Parathyroid adenoma (tissue), 2 donors: ENCODE results near the gene PLD1.

ENCODE experiments used
- H2AFZ ChIP-seq: fragments of 300-600 bp; sonication (generic); one replicate; pipeline ENCODE4 v1.7.0; 2017; ENCODE audit warnings: antibody characterized with exemption, mild to moderate bottlenecking
- H3K27ac ChIP-seq: fragments of 300-600 bp; sonication (generic); one replicate; pipeline ENCODE4 v1.7.0; 2017
- H3K27me3 ChIP-seq: fragments of 300-600 bp; sonication (generic); one replicate; pipeline ENCODE4 v1.7.0; 2017; ENCODE audit warnings: low read length; ENCODE audit not compliant: control insufficient read depth, insufficient read depth
- H3K36me3 ChIP-seq: fragments of 300-600 bp; sonication (generic); one replicate; pipeline ENCODE4 v1.7.0; 2017; ENCODE audit warnings: low read length; ENCODE audit not compliant: control insufficient read depth, insufficient read depth
- H3K4me1 ChIP-seq: fragments of 300-600 bp; sonication (generic); one replicate; pipeline ENCODE4 v1.7.0; 2017; ENCODE audit warnings: control low read depth
- H3K4me2 ChIP-seq: fragments of 300-600 bp; sonication (generic); one replicate; pipeline ENCODE4 v1.7.0; 2017; ENCODE audit warnings: low read length
- H3K4me3 ChIP-seq: fragments of 300-600 bp; sonication (generic); one replicate; pipeline ENCODE4 v1.7.0; 2017; ENCODE audit warnings: low read depth, low read length
- H3K79me2 ChIP-seq: fragments of 300-600 bp; sonication (generic); one replicate; pipeline ENCODE4 v1.7.0; 2017; ENCODE audit warnings: control low read depth
- H3K9ac ChIP-seq: fragments of 300-600 bp; sonication (generic); one replicate; pipeline ENCODE4 v1.7.0; 2017; ENCODE audit warnings: mild to moderate bottlenecking
- H3K9me3 ChIP-seq: fragments of 300-600 bp; sonication (generic); one replicate; pipeline ENCODE4 v1.7.0; 2017; ENCODE audit warnings: low read length; ENCODE audit not compliant: control insufficient read depth
- TF ChIP-seq, protein P1 (sequence below): fragments of 300-600 bp; sonication (generic); IDR thresholded peaks from one replicate; pipeline ENCODE4 v1.7.0; 2017; ENCODE audit warnings: antibody characterized with exemption, mild to moderate bottlenecking
- donor health status: primary hyperparathyroidism.

The PLD1 gene

DNA sequence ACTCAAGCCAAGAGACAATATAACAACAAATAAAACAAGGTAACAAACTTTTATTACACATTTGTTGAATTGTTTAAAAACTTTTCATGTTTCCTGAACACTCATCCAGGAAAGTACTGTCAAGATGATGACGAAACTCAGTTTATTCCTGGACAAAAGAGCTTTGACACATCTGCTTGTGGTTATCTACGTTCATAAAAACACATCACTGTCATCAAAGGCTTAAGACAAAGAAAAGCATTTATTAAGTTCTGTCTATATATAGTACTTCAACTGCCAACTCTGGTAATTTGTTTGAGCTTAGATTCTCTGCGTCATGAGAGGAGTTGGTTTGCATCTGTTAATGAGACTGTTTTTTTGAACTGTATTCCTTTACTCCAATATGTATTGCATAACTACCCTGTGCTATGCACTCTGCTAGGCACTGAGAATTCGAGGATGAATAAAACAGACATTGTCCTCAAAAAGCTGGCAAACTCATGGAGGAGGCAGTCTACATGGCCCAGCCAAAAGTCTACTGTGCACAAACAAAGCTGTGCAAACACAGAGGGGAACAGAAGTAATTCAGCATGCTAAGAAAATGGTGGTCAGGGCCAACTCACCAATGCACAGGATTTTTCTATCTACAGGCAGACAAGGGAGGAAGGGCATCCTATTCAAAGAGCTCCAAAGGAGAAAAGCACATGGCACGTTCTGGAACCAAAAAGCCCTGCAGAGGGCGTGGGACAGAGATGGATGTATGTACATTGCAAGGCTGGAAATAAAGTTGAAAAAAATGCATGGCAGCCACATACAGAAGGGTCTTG lies 21.5 kb downstream of the PLD1 start:
- Histone ChIP-seq H3K27me3 (no peaks in the 10 kb centered on the region), H3K9ac (no peak overlapping the region), H3K4me3 (no peak overlapping the region), H2AFZ (no peak overlapping the region), H3K79me2 (peaks cover 3% of the 10 kb centered on the region), H3K27ac (no peak overlapping the region), H3K9me3 (no peaks in the 10 kb centered on the region), H3K4me2 (no peak overlapping the region), H3K4me1 (no peaks in the 10 kb centered on the region), H3K36me3 (no peaks in the 10 kb centered on the region)
- TF ChIP-seq, protein P1, sequence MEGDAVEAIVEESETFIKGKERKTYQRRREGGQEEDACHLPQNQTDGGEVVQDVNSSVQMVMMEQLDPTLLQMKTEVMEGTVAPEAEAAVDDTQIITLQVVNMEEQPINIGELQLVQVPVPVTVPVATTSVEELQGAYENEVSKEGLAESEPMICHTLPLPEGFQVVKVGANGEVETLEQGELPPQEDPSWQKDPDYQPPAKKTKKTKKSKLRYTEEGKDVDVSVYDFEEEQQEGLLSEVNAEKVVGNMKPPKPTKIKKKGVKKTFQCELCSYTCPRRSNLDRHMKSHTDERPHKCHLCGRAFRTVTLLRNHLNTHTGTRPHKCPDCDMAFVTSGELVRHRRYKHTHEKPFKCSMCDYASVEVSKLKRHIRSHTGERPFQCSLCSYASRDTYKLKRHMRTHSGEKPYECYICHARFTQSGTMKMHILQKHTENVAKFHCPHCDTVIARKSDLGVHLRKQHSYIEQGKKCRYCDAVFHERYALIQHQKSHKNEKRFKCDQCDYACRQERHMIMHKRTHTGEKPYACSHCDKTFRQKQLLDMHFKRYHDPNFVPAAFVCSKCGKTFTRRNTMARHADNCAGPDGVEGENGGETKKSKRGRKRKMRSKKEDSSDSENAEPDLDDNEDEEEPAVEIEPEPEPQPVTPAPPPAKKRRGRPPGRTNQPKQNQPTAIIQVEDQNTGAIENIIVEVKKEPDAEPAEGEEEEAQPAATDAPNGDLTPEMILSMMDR, result no peak

DNA sequence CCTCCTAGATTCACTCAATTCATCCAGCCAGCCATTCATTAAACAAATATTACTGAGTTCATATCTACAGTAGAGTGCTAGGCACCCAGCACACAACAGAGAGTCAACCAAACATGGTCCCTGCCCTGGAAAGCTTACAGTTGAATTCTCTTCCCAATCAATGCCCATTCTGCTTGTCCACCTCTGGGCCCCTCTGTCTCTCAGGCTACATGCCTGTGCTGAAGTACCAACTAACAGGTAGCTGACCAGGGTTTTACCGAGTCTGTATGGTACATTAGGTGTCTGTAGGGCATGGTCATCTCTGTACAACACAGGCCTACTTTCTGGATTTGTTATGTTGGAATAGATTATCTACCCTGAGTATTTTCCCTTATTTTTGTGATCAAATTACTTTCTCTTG lies 23.3 kb downstream of the PLD1 start:
- no peak overlapping the region for H3K27ac ChIP-seq
- no peak overlapping the region for H2AFZ ChIP-seq
- H3K4me1 ChIP-seq, result no peaks in the 10 kb centered on the region
- no peaks in the 10 kb centered on the region for H3K9me3 ChIP-seq
- H3K9ac ChIP-seq, result no peak overlapping the region
- TF ChIP-seq, protein P1, result no peak
- no peaks in the 10 kb centered on the region for H3K36me3 ChIP-seq
- H3K4me2 ChIP-seq, result no peak overlapping the region
- peaks cover 3% of the 10 kb centered on the region for H3K79me2 ChIP-seq
- H3K27me3 ChIP-seq, result no peaks in the 10 kb centered on the region
- H3K4me3 ChIP-seq, result no peak overlapping the region

DNA sequence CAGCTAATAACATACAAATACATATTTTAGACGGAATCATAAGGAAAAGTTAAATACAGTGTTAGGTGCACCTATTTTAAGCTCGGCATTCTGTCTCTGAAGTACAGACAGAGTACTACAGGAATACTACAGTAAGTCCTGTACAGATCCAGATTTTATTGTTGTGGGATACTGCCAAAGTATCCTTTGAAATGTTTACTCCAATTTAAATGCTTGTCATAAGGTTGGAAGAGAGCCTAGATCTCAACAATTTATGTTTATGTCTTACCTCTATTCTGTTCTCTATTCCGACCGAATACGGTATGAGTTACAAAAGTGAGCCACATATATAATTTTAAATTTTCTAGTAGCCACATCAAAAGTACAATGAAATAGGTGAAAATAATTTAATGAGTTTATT lies 25.3 kb downstream of the PLD1 start:
- TF ChIP-seq, protein P1, result no peak
- no peak overlapping the region for H3K4me3 ChIP-seq

DNA sequence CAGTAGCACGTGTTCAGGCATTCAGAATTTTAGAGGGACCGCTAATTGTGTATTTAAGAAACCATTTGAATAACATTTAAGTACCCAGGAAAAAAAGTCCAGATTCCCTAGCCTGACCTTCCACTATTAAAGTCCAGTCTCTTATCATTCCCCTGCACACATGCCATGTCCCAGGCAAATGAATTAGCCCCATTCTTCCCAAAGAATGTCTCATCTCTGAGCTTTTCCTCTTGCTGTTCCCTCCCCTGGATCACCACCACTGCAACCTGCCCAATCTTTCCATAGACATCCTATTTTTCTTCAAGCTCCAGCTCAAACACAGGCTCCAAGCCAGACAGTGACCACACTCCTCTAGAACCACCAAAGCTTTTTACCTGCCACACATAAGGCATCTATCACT lies 25.9 kb downstream of the PLD1 start:
- Histone ChIP-seq H3K4me3 (no peak overlapping the region), H3K27me3 (no peaks in the 10 kb centered on the region), H3K79me2 (peaks cover 3% of the 10 kb centered on the region), H3K9me3 (no peaks in the 10 kb centered on the region), H3K4me1 (no peaks in the 10 kb centered on the region), H3K36me3 (no peaks in the 10 kb centered on the region), H3K9ac (no peak overlapping the region), H2AFZ (no peak overlapping the region), H3K4me2 (no peak overlapping the region), H3K27ac (no peak overlapping the region)
- TF ChIP-seq, protein P1, result no peak

More for the DNA sequence above, 25.3 kb downstream of the PLD1 start:
- Histone ChIP-seq H3K9ac (no peak overlapping the region), H2AFZ (no peak overlapping the region), H3K36me3 (no peaks in the 10 kb centered on the region), H3K27ac (no peak overlapping the region), H3K27me3 (no peaks in the 10 kb centered on the region), H3K9me3 (no peaks in the 10 kb centered on the region), H3K4me1 (no peaks in the 10 kb centered on the region), H3K4me2 (no peak overlapping the region), H3K79me2 (peaks cover 3% of the 10 kb centered on the region)

DNA sequence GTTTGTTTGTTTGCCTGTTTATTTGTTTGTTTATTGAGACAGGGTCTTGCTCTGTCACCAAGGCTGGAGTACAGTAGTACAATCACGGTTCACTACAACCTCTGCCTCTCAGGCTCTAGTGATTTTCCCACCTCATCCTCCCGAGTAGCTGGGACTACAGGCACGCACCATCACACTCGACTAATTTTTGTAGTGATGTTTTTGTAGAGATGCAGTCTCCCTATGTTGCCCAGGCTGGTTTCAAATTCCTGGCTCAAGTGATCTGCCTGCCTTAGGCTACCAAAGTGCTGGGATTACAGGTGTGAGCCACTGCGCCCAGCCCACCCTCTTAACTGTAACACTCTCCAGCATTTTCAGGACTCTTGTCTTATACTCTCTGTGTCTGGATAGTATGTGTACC lies 26.7 kb downstream of the PLD1 start:
- H3K4me3 ChIP-seq, result no peak overlapping the region
- H3K9me3 ChIP-seq, result no peaks in the 10 kb centered on the region
- H3K36me3 ChIP-seq, result no peaks in the 10 kb centered on the region
- H3K27ac ChIP-seq, result no peak overlapping the region
- peaks cover 3% of the 10 kb centered on the region for H3K79me2 ChIP-seq
- H3K27me3 ChIP-seq, result no peaks in the 10 kb centered on the region
- H3K4me1 ChIP-seq, result no peaks in the 10 kb centered on the region
- no peak overlapping the region for H3K4me2 ChIP-seq
- TF ChIP-seq, protein P1, result no peak
- no peak overlapping the region for H2AFZ ChIP-seq
- no peak overlapping the region for H3K9ac ChIP-seq
